ENCODE data around the gene ADIPOQ.
"Not testable (repeated sequence)": the region's sequence is repeated elsewhere in the genome, so short reads cannot be mapped to it uniquely, and the experiment has no call there.

ADIPOQ gene

DNA sequence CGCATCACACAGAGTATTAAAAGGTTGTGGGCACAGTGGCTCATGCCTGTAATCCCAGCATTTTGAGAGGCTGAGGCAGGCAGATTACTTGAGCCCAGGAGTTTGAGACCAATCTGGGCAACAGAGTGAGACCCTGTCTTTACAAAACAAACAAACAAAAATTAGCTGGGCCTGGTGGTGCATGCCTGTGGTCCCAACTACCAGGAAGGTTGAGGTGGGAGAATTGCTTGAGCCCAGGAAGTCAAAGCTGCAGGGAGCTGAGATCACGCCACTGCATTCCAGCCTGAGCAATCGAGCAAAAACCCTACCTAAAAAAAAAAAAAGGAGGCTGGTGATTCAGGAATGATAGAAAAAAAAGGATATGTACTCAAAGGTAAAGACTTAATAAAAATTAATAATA lies 59.6 kb downstream of the ADIPOQ start:
- DNase-seq (ENCODE audit: low read depth), result no peak

DNA sequence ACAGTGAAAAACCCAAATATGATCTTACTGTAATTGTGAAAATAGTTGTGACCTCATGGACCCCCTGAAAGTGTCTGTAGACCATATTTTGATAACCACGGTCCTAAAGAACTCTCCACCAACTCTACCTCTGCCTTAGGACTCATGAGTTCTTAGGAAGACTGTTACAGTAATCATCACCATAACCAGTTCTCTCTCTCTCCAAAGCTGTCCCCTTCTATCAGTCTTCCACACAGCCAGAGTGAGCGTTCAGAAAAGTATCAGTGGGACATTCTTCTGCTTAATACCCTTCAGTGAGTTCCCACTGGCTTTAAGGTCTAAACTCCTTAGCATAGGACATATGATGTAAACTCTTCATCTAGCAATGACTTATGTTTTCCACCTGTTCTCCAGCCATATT lies 60.2 kb downstream of the ADIPOQ start:
- DNase-seq (ENCODE audit: low read depth), result no peak

DNA sequence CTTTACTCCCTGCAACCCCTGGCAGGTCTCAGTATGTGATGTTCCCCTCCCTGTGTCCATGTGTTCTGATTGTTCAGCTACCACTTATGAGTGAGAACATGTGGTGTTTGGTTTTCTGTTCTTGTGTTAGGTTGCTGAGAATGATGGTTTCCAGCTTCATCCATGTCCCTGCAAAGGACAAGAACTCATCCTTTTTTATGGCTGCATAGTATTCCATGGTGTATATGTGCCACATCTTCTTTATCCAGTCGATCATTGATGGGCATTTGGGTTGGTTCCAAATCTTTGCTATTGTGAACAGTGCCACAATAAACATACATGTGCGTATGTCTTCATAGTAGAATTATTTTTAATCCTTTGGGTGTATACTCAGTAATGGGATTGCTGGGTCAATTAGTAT lies 61.2 kb downstream of the ADIPOQ start:
- DNase-seq (ENCODE audit: low read depth), result not testable (repeated sequence)

DNA sequence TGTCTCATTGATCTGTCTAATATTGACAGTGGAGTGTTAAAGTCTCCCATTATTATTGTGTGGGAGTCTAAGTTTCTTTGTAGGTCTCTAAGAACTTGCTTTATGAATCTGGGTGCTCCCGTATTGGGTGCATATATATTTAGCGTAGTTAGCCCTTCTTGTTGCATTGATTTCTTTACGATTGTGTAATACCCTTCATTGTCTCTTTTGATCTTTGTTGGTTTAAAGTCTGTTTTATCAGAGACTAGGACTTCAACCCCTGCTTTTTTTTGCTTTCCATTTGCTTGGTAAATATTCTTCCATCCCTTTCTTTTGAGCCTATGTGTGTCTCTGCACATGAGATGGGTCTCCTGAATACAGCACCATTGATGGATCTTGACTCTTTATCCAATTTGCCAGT lies 64.6 kb downstream of the ADIPOQ start:
- DNase-seq (ENCODE audit: low read depth), result not testable (repeated sequence)

Data from stimulated activated CD4-positive, alpha-beta T cell treated with anti-CD3 and anti-CD28 coated beads, Interleukin-2, amount 100 ng/mL, for 4 hours (primary cell).